ENCODE data around the gene AMN.

- TF ChIP-seq CTCF (IDR thresholded peaks at IDR 0.05; ENCODE audit: low read length) (no peak), EZH2phosphoT487 (IDR thresholded peaks at IDR 0.05; ENCODE audit: low read length) (no peak)
Observed at GRCh38 chr14:102958461-102958860, 36.0 kb downstream of the AMN start.

Measured in MM.1S (cell line).